MCF 10A (cell line): ENCODE results near the gene NTN4. TPM values are rescaled to one million over a fixed set of nuclear protein-coding genes. Genes with fewer than 3 reads are reported as not detected.

Source experiments
- BruUV-seq: library from RNA; stranded (reverse); fragments of 400-500 nt; replicated peaks from 2 replicates; lab custom pipeline; 2021; lab: Mats Ljungman, UMichigan
- CTCF ChIA-PET: fragments of 300-600 bp; sonication (Branson Sonifier 250); formaldehyde crosslinking; extraction: SDS; loops from one replicate; lab custom pipeline; 2021; ENCODE audit warnings: antibody characterized with exemption, inconsistent platforms; lab: Yijun Ruan, JAX
- POLR2A ChIA-PET: fragments of 300-600, 350-650 bp; sonication (Branson Sonifier 250); formaldehyde crosslinking; extraction: SDS; loops from one replicate; lab custom pipeline; 2020; ENCODE audit warnings: antibody characterized with exemption, inconsistent platforms; lab: Yijun Ruan, JAX
- DNase-seq: peaks from one replicate; pipeline ENCODE4 v3.0.0-alpha.2; 2018; ENCODE audit not compliant: unreplicated experiment
- H3K27ac Mint-ChIP-seq: one replicate; pipeline ENCODE4 v1.8.0; 2022; ENCODE audit warnings: mild to moderate bottlenecking, low read depth, mixed read lengths; ENCODE audit not compliant: unreplicated experiment
- H3K27me3 Mint-ChIP-seq: one replicate; pipeline ENCODE4 v1.8.0; 2022; ENCODE audit warnings: mixed read lengths; ENCODE audit not compliant: insufficient read depth, unreplicated experiment
- H3K36me3 Mint-ChIP-seq: one replicate; pipeline ENCODE4 v1.8.0; 2022; ENCODE audit warnings: mild to moderate bottlenecking, moderate library complexity, mixed read lengths; ENCODE audit not compliant: insufficient read depth, unreplicated experiment
- H3K4me1 Mint-ChIP-seq: one replicate; pipeline ENCODE4 v1.8.0; 2022; ENCODE audit warnings: mixed read lengths; ENCODE audit not compliant: insufficient read depth, unreplicated experiment
- H3K4me3 Mint-ChIP-seq: one replicate; pipeline ENCODE4 v1.8.0; 2022; ENCODE audit warnings: mild to moderate bottlenecking, moderate library complexity, mixed read lengths; ENCODE audit not compliant: unreplicated experiment
- H3K9me3 Mint-ChIP-seq: one replicate; pipeline ENCODE4 v1.8.0; 2022; ENCODE audit warnings: mixed read lengths; ENCODE audit not compliant: unreplicated experiment
- CTCF ChIP-seq: fragments of 200-600 bp; IDR thresholded peaks from one replicate; pipeline ENCODE4 v1.8.0; 2022; ENCODE audit warnings: antibody characterized with exemption, mild to moderate bottlenecking; ENCODE audit not compliant: unreplicated experiment
- intact Hi-C: fragments of 100-400 bp; cut with micrococcal nuclease; formaldehyde crosslinking; loops from 2 replicates; pipeline ENCODE4 v1.14.1; 2022
- total RNA-seq: library from RNA; stranded (reverse); gene quantifications from 2 replicates; pipeline ENCODE4 v1.2.3, GENCODE V29; 2022

The NTN4 gene
- total RNA-seq, 1 experiment from 2014 or later, result 53.0 TPM

DNA sequence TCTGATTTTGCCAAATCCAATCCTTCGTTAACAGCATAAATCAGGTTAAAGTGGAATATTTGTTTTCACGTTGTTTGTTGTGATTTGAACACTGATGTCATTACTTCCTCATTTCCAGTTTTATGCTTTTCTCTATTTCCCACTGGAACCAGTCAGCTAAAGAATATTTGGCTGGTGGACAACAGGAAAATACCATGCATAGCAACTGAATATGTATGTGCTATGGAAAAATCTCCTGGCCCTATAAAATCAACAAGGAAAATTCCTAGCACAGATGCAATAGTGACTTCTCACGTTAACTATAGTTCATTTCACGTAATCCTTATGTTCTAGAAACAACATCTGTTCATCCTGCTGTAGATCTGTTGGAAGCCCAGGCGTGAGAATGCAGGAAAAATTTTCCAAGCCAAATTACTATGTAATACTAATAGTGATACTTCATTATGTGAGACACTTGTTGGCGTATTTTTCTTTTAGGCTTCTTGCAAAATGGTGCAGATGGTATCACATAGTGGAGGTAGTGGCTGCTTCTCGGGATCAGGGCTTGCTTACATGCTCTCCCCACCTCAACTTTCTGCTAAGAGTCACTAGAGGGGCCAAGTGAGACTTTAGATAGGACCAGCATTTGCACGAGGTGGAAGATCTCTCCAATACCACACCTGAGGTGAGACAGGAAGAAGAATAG is 153.0 kb downstream of the NTN4 start:
- CTCF ChIA-PET, result no interaction called here
- intact Hi-C loops, result no loop called here
- Mint-ChIP-seq H3K36me3 (peaks cover 7% of the 10 kb centered on the region), H3K9me3 (peaks cover 7% of the 10 kb centered on the region), H3K4me3 (no peak overlapping the region), H3K4me1 (peaks cover 25% of the 10 kb centered on the region), H3K27me3 (no peaks in the 10 kb centered on the region), H3K27ac (no peak overlapping the region)
- POLR2A ChIA-PET, result no interaction called here
- DNase-seq, result peak; percentile 26
- BruUV-seq, result no TSS peak
- no peak for TF ChIP-seq CTCF

DNA sequence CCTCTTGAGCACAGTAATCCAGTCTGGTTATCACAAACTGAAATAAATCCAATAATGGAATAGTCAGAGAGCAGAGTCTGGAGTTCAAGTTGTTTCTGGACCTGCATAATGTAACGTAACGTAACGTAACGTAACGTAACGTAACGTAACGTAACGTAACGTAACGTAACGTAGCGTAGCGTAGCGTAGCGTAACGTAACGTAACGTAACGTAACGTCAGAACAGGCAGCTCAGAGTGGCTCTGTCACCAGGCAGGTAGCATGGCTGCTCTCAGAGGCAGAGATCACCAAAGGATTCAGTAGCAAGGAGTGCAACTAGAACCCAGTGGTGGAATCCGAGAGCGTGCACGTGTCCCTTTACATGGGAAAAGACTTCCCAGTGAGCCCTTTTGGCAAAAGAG is 153.6 kb downstream of the NTN4 start:
- DNase-seq, result no peak
- Mint-ChIP-seq H3K9me3 (peaks cover 11% of the 10 kb centered on the region), H3K27me3 (no peaks in the 10 kb centered on the region), H3K36me3 (peaks cover 7% of the 10 kb centered on the region), H3K4me1 (peaks cover 28% of the 10 kb centered on the region), H3K27ac (no peak overlapping the region), H3K4me3 (no peak overlapping the region)
- no peak for TF ChIP-seq CTCF
- CTCF ChIA-PET, result no interaction called here
- intact Hi-C loops, result no loop called here
- POLR2A ChIA-PET, result no interaction called here
- BruUV-seq, result no TSS peak

GRCh38 chr12:95634622-95635621 is 155.6 kb downstream of the NTN4 start:
- BruUV-seq, result no TSS peak
- H3K9me3 Mint-ChIP-seq, result peaks cover 11% of the 10 kb centered on the region
- no peak overlapping the region for H3K4me3 Mint-ChIP-seq
- no peaks in the 10 kb centered on the region for H3K27me3 Mint-ChIP-seq
- DNase-seq, result peak; percentile 78
- intact Hi-C loops, result no loop called here
- peaks cover 7% of the 10 kb centered on the region for H3K36me3 Mint-ChIP-seq
- ChIA-PET CTCF (interaction anchor here (0.6 to 2.6 kb wide), 5 partner anchors 53 to 284 kb away, joined by 3 to 6 read pairs (median 3); no protein-coding TSS in a partner anchor), POLR2A (interaction anchor here (1.2 to 2.9 kb wide), 8 partner anchors 8 to 175 kb away, joined by 3 to 40 read pairs (median 8); partner anchors contain the start of gene METAP2)
- H3K4me1 Mint-ChIP-seq, result peaks cover 28% of the 10 kb centered on the region
- no peak for TF ChIP-seq CTCF
- H3K27ac Mint-ChIP-seq, result peak overlapping the region; percentile 91
